NCI-H1417 treated with DMSO at 0.1 percent for 48 hours (cell line): Measurements from ENCODE around the gene TMEM217.
"Not testable (repeated sequence)": the region's sequence is repeated elsewhere in the genome, so short reads cannot be mapped to it uniquely, and the experiment has no call there.

Source experiments
- DNase-seq: peaks from one replicate; lab custom pipeline; 2025; lab: John Stamatoyannopoulos, UW

TMEM217 gene

GRCh38 chr6:37218061-37218460 is 39.9 kb downstream of the TMEM217 start:
- no peak for DNase-seq

- DNase-seq: no peak
Measured at GRCh38 chr6:37212268-37212667, 45.7 kb downstream of the TMEM217 start.

GRCh38 chr6:37210313-37210968 is 47.5 kb downstream of the TMEM217 start:
- DNase-seq: peak; percentile 33

GRCh38 chr6:37209461-37210205 is 48.3 kb downstream of the TMEM217 start:
- no peak for DNase-seq

- no peak for DNase-seq
Measured at GRCh38 chr6:37208793-37209192, 49.2 kb downstream of the TMEM217 start.

- DNase-seq: peak; percentile 9
Measured at GRCh38 chr6:37207903-37208456, 50.0 kb downstream of the TMEM217 start.

GRCh38 chr6:37206622-37207021 is 51.3 kb downstream of the TMEM217 start:
- no peak for DNase-seq

- DNase-seq: no peak
Measured at GRCh38 chr6:37205997-37206340, 52.0 kb downstream of the TMEM217 start.

GRCh38 chr6:37205175-37205996 is 52.6 kb downstream of the TMEM217 start:
- no peak for DNase-seq

GRCh38 chr6:37204014-37204751 is 53.8 kb downstream of the TMEM217 start:
- DNase-seq: no peak

- no peak for DNase-seq
Measured at GRCh38 chr6:37202788-37203491, 55.0 kb downstream of the TMEM217 start.

GRCh38 chr6:37201726-37202125 is 56.2 kb downstream of the TMEM217 start:
- no peak for DNase-seq

- no peak for DNase-seq
Measured at GRCh38 chr6:37200085-37200484, 57.9 kb downstream of the TMEM217 start.

GRCh38 chr6:37196451-37196850 is 61.5 kb downstream of the TMEM217 start:
- DNase-seq: not testable (repeated sequence)

GRCh38 chr6:37194886-37195285 is 63.1 kb downstream of the TMEM217 start:
- DNase-seq: not testable (repeated sequence)

GRCh38 chr6:37192666-37193065 is 65.3 kb downstream of the TMEM217 start:
- peak; percentile 82 for DNase-seq

GRCh38 chr6:37190159-37190535 is 67.8 kb downstream of the TMEM217 start:
- DNase-seq: no peak

GRCh38 chr6:37188962-37189510 is 68.9 kb downstream of the TMEM217 start:
- no peak for DNase-seq

- DNase-seq: no peak
Measured at GRCh38 chr6:37187321-37188022, 70.5 kb downstream of the TMEM217 start.
